ENCODE measurements around the gene ZNF677. TPM values are rescaled to one million over a fixed set of nuclear protein-coding genes. Genes with fewer than 3 reads are reported as not detected.

Gene ZNF677
- total RNA-seq, 1 experiment from 2014 or later, result not detected

Other genes with a start within 250 kb of the ZNF677 start
- gene ERVV-1, start 241.0 kb downstream of the ZNF677 start, total RNA-seq (2014; rRNA removed; shearing (Covaris generic); ENCODE audit: low replicate concordance), result 0.52 and 2.7 TPM in 2 replicates
- gene ERVV-2, start 210.1 kb downstream of the ZNF677 start, total RNA-seq (2014; rRNA removed; shearing (Covaris generic); ENCODE audit: low replicate concordance), result 0.29 TPM in 1 of 2 replicates, not detected in the other
- 97.3 and 122 TPM in 2 replicates for gene ZNF160, start 151.5 kb downstream of the ZNF677 start, total RNA-seq (2014; rRNA removed; shearing (Covaris generic); ENCODE audit: low replicate concordance)
- gene ZNF415, start 122.0 kb downstream of the ZNF677 start, total RNA-seq (2014; rRNA removed; shearing (Covaris generic); ENCODE audit: low replicate concordance), result 9.1 and 11.1 TPM in 2 replicates
- 11.3 and 17.6 TPM in 2 replicates for gene ZNF347, start 95.8 kb downstream of the ZNF677 start, total RNA-seq (2014; rRNA removed; shearing (Covaris generic); ENCODE audit: low replicate concordance)
- 9.3 and 52.1 TPM in 2 replicates for gene ZNF665, start 61.5 kb downstream of the ZNF677 start, total RNA-seq (2014; rRNA removed; shearing (Covaris generic); ENCODE audit: low replicate concordance)
- not detected in 2 replicates for gene VN1R2, start 3.4 kb upstream of the ZNF677 start, total RNA-seq (2014; rRNA removed; shearing (Covaris generic); ENCODE audit: low replicate concordance)
- gene VN1R4, start 12.8 kb upstream of the ZNF677 start, total RNA-seq (2014; rRNA removed; shearing (Covaris generic); ENCODE audit: low replicate concordance), result not detected in 2 replicates
- 8.9 and 18.7 TPM in 2 replicates for gene ZNF845, start 78.9 kb upstream of the ZNF677 start, total RNA-seq (2014; rRNA removed; shearing (Covaris generic); ENCODE audit: low replicate concordance)
- gene ZNF525, start 110.8 kb upstream of the ZNF677 start, total RNA-seq (2014; rRNA removed; shearing (Covaris generic); ENCODE audit: low replicate concordance), result 24.8 and 47.1 TPM in 2 replicates
- 21.4 and 26.9 TPM in 2 replicates for gene ZNF765, start 140.3 kb upstream of the ZNF677 start, total RNA-seq (2014; rRNA removed; shearing (Covaris generic); ENCODE audit: low replicate concordance)
- 21.8 and 29.6 TPM in 2 replicates for gene ZNF761, start 177.1 kb upstream of the ZNF677 start, total RNA-seq (2014; rRNA removed; shearing (Covaris generic); ENCODE audit: low replicate concordance)
- 4.5 and 6.1 TPM in 2 replicates for gene ZNF813, start 212.9 kb upstream of the ZNF677 start, total RNA-seq (2014; rRNA removed; shearing (Covaris generic); ENCODE audit: low replicate concordance)

All from Karpas-422 (cell line).